Measurements from ENCODE around the gene CCDC86. TPM values are rescaled to one million over a fixed set of nuclear protein-coding genes. Genes with fewer than 3 reads are reported as not detected.
A peak's percentile ranks its signal among the peaks of the same experiment; 100 is the strongest.

CCDC86 gene
- total RNA-seq, 1 donor from 2014 or later, result 22.8 TPM

GRCh38 chr11:60895687-60896086, 53.8 kb downstream of the CCDC86 start:
- no peak for TF ChIP-seq CTCF (IDR thresholded peaks at IDR 0.05; ENCODE audit: unreplicated experiment)
- Mint-ChIP-seq H3K4me1 (ENCODE audit: low read depth) (no peaks in the 10 kb centered on the region), H3K27me3 (no peaks in the 10 kb centered on the region), H3K9me3 (ENCODE audit: low read depth) (no peaks in the 10 kb centered on the region), H3K4me3 (ENCODE audit: low read depth) (no peak overlapping the region), H3K36me3 (ENCODE audit: insufficient read depth) (peaks cover 16% of the 10 kb centered on the region), H3K27ac (no peak overlapping the region)
- no peak for DNase-seq (ENCODE audit: low spot score, unreplicated experiment)

- H3K9me3 Mint-ChIP-seq (ENCODE audit: low read depth), result no peaks in the 10 kb centered on the region
- H3K36me3 Mint-ChIP-seq (ENCODE audit: insufficient read depth), result peaks cover 19% of the 10 kb centered on the region
- no peaks in the 10 kb centered on the region for H3K27me3 Mint-ChIP-seq
- H3K4me1 Mint-ChIP-seq (ENCODE audit: low read depth), result no peaks in the 10 kb centered on the region
- TF ChIP-seq CTCF (IDR thresholded peaks at IDR 0.05; ENCODE audit: unreplicated experiment), result no peak
- no peak overlapping the region for H3K27ac Mint-ChIP-seq
- no peak overlapping the region for H3K4me3 Mint-ChIP-seq (ENCODE audit: low read depth)
- DNase-seq (ENCODE audit: low spot score, unreplicated experiment), result no peak
Observed at GRCh38 chr11:60897496-60897895, 55.6 kb downstream of the CCDC86 start.

GRCh38 chr11:60899046-60899936, 57.4 kb downstream of the CCDC86 start:
- peak; percentile 92 for TF ChIP-seq CTCF (IDR thresholded peaks at IDR 0.05; ENCODE audit: unreplicated experiment)
- H3K27me3 Mint-ChIP-seq, result no peaks in the 10 kb centered on the region
- DNase-seq (ENCODE audit: low spot score, unreplicated experiment), result no peak
- no peak overlapping the region for H3K4me3 Mint-ChIP-seq (ENCODE audit: low read depth)
- peaks cover 3% of the 10 kb centered on the region for H3K4me1 Mint-ChIP-seq (ENCODE audit: low read depth)
- H3K36me3 Mint-ChIP-seq (ENCODE audit: insufficient read depth), result peaks cover 18% of the 10 kb centered on the region
- no peaks in the 10 kb centered on the region for H3K9me3 Mint-ChIP-seq (ENCODE audit: low read depth)
- no peak overlapping the region for H3K27ac Mint-ChIP-seq

GRCh38 chr11:60899977-60900376, 58.1 kb downstream of the CCDC86 start:
- no peaks in the 10 kb centered on the region for H3K9me3 Mint-ChIP-seq (ENCODE audit: low read depth)
- no peak for TF ChIP-seq CTCF (IDR thresholded peaks at IDR 0.05; ENCODE audit: unreplicated experiment)
- H3K27me3 Mint-ChIP-seq, result no peaks in the 10 kb centered on the region
- no peak for DNase-seq (ENCODE audit: low spot score, unreplicated experiment)
- no peak overlapping the region for H3K4me3 Mint-ChIP-seq (ENCODE audit: low read depth)
- H3K27ac Mint-ChIP-seq, result peak overlapping the region; percentile 41
- peaks cover 6% of the 10 kb centered on the region for H3K4me1 Mint-ChIP-seq (ENCODE audit: low read depth)
- H3K36me3 Mint-ChIP-seq (ENCODE audit: insufficient read depth), result peaks cover 15% of the 10 kb centered on the region

Other genes starting within 250 kb of the CCDC86 start
- gene MS4A8, start 142.5 kb upstream of the CCDC86 start, total RNA-seq, result 5.1 and 6.0 TPM in 2 replicates
- not detected in 2 replicates for gene MS4A18, start 117.4 kb upstream of the CCDC86 start, total RNA-seq
- gene MS4A15, start 85.2 kb upstream of the CCDC86 start, total RNA-seq, result not detected in 2 replicates
- not detected in 2 replicates for gene MS4A10, start 56.8 kb upstream of the CCDC86 start, total RNA-seq
- 2.0 and 2.2 TPM in 2 replicates for gene PTGDR2, start 13.8 kb downstream of the CCDC86 start, total RNA-seq
- not detected in 2 replicates for gene ZP1, start 25.4 kb downstream of the CCDC86 start, total RNA-seq
- gene PRPF19, start 64.5 kb downstream of the CCDC86 start, total RNA-seq, result 102 and 111 TPM in 2 replicates
- gene TMEM109, start 72.0 kb downstream of the CCDC86 start, total RNA-seq, result 45.7 and 48.7 TPM in 2 replicates
- 261 and 292 TPM in 2 replicates for gene TMEM132A, start 82.3 kb downstream of the CCDC86 start, total RNA-seq
- gene SLC15A3, start 110.1 kb downstream of the CCDC86 start, total RNA-seq, result 4.8 and 6.2 TPM in 2 replicates
- 0.55 and 0.62 TPM in 2 replicates for gene CD6, start 129.6 kb downstream of the CCDC86 start, total RNA-seq

Data from progenitor cell of endocrine pancreas (in vitro differentiated cells).